Choroid plexus epithelial cell (primary cell): Measurements from ENCODE around the gene AHNAK.

ENCODE experiments used
- DNase-seq: peaks from one replicate; pipeline ENCODE4 v3.0.0-alpha.2; 2010; ENCODE audit warnings: low read depth
- H3K4me3 ChIP-seq: 2 replicates; pipeline ENCODE4 v1.5.1; 2011; ENCODE audit warnings: low read depth, mild to moderate bottlenecking, control low read depth, low read length, moderate library complexity
- CTCF ChIP-seq: conservative IDR thresholded peaks from 2 replicates; pipeline ENCODE4 v1.5.1; 2011; ENCODE audit warnings: low read depth, mild to moderate bottlenecking, control low read depth, inconsistent platforms, low read length, moderate library complexity

Gene AHNAK

GRCh38 chr11:62444236-62444833, 102.3 kb downstream of the AHNAK start:
- DNase-seq: peak; percentile 57
- no peak for TF ChIP-seq CTCF
- peak overlapping the region; percentile 49 for H3K4me3 ChIP-seq

GRCh38 chr11:62443390-62444235, 103.0 kb downstream of the AHNAK start:
- TF ChIP-seq CTCF: no peak
- H3K4me3 ChIP-seq: peak overlapping the region; percentile 49
- no peak for DNase-seq

- peak overlapping the region; percentile 14 for H3K4me3 ChIP-seq
- DNase-seq: no peak
- peak; percentile 17 for TF ChIP-seq CTCF
Observed at GRCh38 chr11:62439785-62440602, 106.6 kb downstream of the AHNAK start.

GRCh38 chr11:62438641-62439040, 108.0 kb downstream of the AHNAK start:
- no peak for TF ChIP-seq CTCF
- H3K4me3 ChIP-seq: no peak overlapping the region
- DNase-seq: no peak

- no peak for DNase-seq
- no peak for TF ChIP-seq CTCF
- H3K4me3 ChIP-seq: no peak overlapping the region
Observed at GRCh38 chr11:62437616-62438015, 109.0 kb downstream of the AHNAK start.

GRCh38 chr11:62435846-62436660, 110.6 kb downstream of the AHNAK start:
- no peak for DNase-seq
- no peak overlapping the region for H3K4me3 ChIP-seq
- no peak for TF ChIP-seq CTCF
